Neuronal stem cell (in vitro differentiated cells): ENCODE measurements around the gene THOC6.

ENCODE experiments used
- DNase-seq: peaks from one replicate; pipeline ENCODE4 v3.0.0-alpha.2; 2013; ENCODE audit warnings: low spot score
- H2AFZ ChIP-seq: one replicate; pipeline ENCODE4 v1.6.1; 2013; ENCODE audit warnings: mild to moderate bottlenecking, low read length, inconsistent platforms
- H2AK5ac ChIP-seq: 2 replicates; pipeline ENCODE4 v1.6.1; 2013; ENCODE audit warnings: low read depth, mild to moderate bottlenecking, inconsistent platforms, low read length, moderate library complexity, mixed read lengths
- H2BK120ac ChIP-seq: 2 replicates; pipeline ENCODE4 v1.6.1; 2013; ENCODE audit warnings: low read depth, mild to moderate bottlenecking, inconsistent platforms, low read length, moderate library complexity, mixed read lengths
- H2BK12ac ChIP-seq: one replicate; pipeline ENCODE4 v1.6.1; 2013; ENCODE audit warnings: low read length, inconsistent platforms
- H2BK15ac ChIP-seq: 2 replicates; pipeline ENCODE4 v1.6.1; 2013; ENCODE audit warnings: mild to moderate bottlenecking, low read length, inconsistent platforms, mixed read lengths
- H2BK5ac ChIP-seq: one replicate; pipeline ENCODE4 v1.6.1; 2013; ENCODE audit warnings: inconsistent platforms, mild to moderate bottlenecking, low read length, moderate library complexity
- H3K14ac ChIP-seq: one replicate; pipeline ENCODE4 v1.6.1; 2013; ENCODE audit warnings: low read length, inconsistent platforms
- H3K18ac ChIP-seq: 2 replicates; pipeline ENCODE4 v1.6.1; 2013; ENCODE audit warnings: low read length, inconsistent platforms
- H3K23ac ChIP-seq: 2 replicates; pipeline ENCODE4 v1.6.1; 2013; ENCODE audit warnings: low read depth, mild to moderate bottlenecking, mixed read lengths, low read length, inconsistent platforms; ENCODE audit not compliant: poor library complexity
- H3K27ac ChIP-seq: replicated peaks from 3 replicates; pipeline ENCODE4 v1.5.1; 2013; ENCODE audit warnings: low read length, inconsistent platforms
- H3K27me3 ChIP-seq, 3 experiments: 2 replicates each; pipeline ENCODE4 v1.6.1; 2013; ENCODE audit warnings: low read length in 3 of 3, mild to moderate bottlenecking in 2 of 3, inconsistent platforms in 1 of 3, low read depth in 1 of 3, mixed read lengths in 1 of 3, moderate library complexity in 1 of 3; ENCODE audit not compliant: control insufficient read depth in 3 of 3, insufficient read depth in 3 of 3
- H3K36me3 ChIP-seq, 2 donors: replicated peaks in 1 of 2; 2 replicates each; pipeline ENCODE4 v1.6.1; 2013; ENCODE audit warnings: low read length in 2 of 2; ENCODE audit not compliant: control insufficient read depth in 2 of 2, insufficient read depth in 2 of 2
- H3K4ac ChIP-seq: 2 replicates; pipeline ENCODE4 v1.6.1; 2013; ENCODE audit warnings: inconsistent platforms, mild to moderate bottlenecking, low read length, moderate library complexity
- H3K4me1 ChIP-seq, 2 donors: 1 replicate in 1 of 2; 2 replicates in 1 of 2; pipeline ENCODE4 v1.6.1; 2013; ENCODE audit warnings: low read length in 2 of 2, low read depth in 1 of 2; ENCODE audit not compliant: control insufficient read depth in 2 of 2, insufficient read depth in 1 of 2
- H3K4me2 ChIP-seq: one replicate; pipeline ENCODE4 v1.6.1; 2013; ENCODE audit warnings: mild to moderate bottlenecking, low read length, inconsistent platforms; ENCODE audit not compliant: insufficient read depth, poor library complexity, severe bottlenecking
- H3K4me3 ChIP-seq, 2 donors: 2 replicates each; pipeline ENCODE4 v1.5.1; 2013; ENCODE audit warnings: low read length in 2 of 2, mild to moderate bottlenecking in 2 of 2, inconsistent platforms in 1 of 2, moderate library complexity in 1 of 2
- H3K79me1 ChIP-seq: one replicate; pipeline ENCODE4 v1.6.1; 2013; ENCODE audit warnings: low read depth, mild to moderate bottlenecking, inconsistent platforms, low read length, moderate library complexity
- H3K9ac ChIP-seq: one replicate; pipeline ENCODE4 v1.6.1; 2013; ENCODE audit warnings: mild to moderate bottlenecking, low read depth, low read length, inconsistent platforms; ENCODE audit not compliant: poor library complexity
- H3K9me3 ChIP-seq, 2 donors: replicated peaks in 1 of 2; 2 replicates each; pipeline versions ENCODE3 to v1.6.1; 2013; ENCODE audit warnings: low read length in 2 of 2, mild to moderate bottlenecking in 2 of 2, inconsistent platforms in 1 of 2, low read depth in 1 of 2, mixed read lengths in 1 of 2, moderate library complexity in 1 of 2; ENCODE audit not compliant: control insufficient read depth in 2 of 2, insufficient read depth in 1 of 2
- H4K8ac ChIP-seq: one replicate; pipeline ENCODE4 v1.6.1; 2013; ENCODE audit warnings: low read depth, mild to moderate bottlenecking, inconsistent platforms, low read length, moderate library complexity
- H4K91ac ChIP-seq: one replicate; pipeline ENCODE4 v1.6.1; 2013; ENCODE audit warnings: low read length, low read depth, mild to moderate bottlenecking, inconsistent platforms; ENCODE audit not compliant: poor library complexity
- whole genome bisulfite sequencing, 2 donors: extraction: QIAGEN DNeasy Blood & Tissue Kit; methylation state at CpG; one replicate each; pipeline ENCODE4 v1.1.7; 2013; ENCODE audit warnings: missing lambda C conversion rate in 2 of 2, mixed read lengths in 1 of 2; ENCODE audit not compliant: insufficient read length in 2 of 2, insufficient replicate concordance in 1 of 2; ENCODE audit errors: extremely low coverage in 2 of 2; 5-methylcytosine and 5-hydroxymethylcytosine counted together

THOC6 gene

DNA sequence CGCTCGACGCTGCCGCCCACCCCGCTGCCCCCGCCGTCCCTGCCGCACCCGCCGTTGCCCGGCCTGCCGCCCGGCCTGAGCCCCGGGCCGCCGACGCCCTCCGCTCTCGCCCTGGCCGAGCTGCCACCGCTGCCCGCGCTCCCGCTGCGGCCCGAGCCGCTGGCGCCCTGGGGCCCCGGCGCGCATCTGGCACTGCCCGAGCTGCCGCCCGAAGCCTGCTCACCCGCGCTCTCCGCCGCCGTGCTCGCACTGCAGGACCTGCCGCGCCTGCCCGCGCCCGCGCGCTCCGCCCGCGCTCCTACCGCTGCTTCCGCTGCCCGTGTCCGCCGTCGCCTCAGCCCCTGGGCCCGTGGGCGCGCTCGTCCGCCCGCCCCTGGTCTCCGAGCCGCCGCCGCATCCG, 19.5 kb upstream of the THOC6 start:
- Histone ChIP-seq H2BK15ac (no peak overlapping the region), H3K4ac (no peak overlapping the region), H3K4me2 (peak overlapping the region; percentile 57), H2BK5ac (no peak overlapping the region), H4K91ac (no peak overlapping the region), H3K18ac (no peak overlapping the region), H2AK5ac (no peak overlapping the region), H3K36me3 (no peaks in the 10 kb centered on the region), H3K23ac (no peak overlapping the region), H3K79me1 (no peaks in the 10 kb centered on the region), H4K8ac (no peak overlapping the region), H3K4me1 (peaks cover 12 to 16% of the 10 kb centered on the region in 2 donors), H3K4me3 (peak overlapping the region; percentile 32 to 56), H2AFZ (no peak overlapping the region), H3K14ac (no peak overlapping the region), H3K27me3 (peaks cover 22 to 58% (median 49%) of the 10 kb centered on the region in 3 experiments), H3K9me3 (no peaks in the 10 kb centered on the region), H3K9ac (no peak overlapping the region), H3K27ac (no peak overlapping the region), H2BK120ac (no peak overlapping the region), H2BK12ac (no peak overlapping the region)
- no CpG with 5 or more reads among the region's 67 CpGs for WGBS, 2 donors
- no peak for DNase-seq

DNA sequence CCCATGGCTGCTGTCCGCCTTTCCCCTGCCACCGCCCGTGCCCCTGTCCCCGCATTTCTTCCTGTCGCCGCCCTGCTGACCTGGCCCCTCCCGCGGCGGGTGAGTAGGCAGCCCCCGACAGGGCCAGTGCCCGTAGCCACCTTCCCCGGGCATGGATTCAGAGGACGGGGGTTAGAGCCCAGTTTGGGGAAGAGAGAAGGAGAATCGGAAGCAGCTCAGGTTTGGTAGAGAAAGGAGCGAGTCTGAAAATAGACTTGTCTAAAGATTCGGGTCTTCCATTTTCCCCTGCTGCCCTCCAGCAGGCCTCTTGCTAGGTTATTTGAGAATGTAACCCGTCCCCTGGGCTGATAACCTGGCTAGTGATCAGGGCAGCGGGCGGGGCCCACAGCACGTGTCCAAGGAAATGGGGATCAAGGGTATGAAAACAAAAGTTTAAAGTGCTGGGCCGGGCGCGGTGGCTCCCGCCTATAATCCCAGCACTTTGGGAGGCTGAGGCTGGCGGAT, 19.0 kb upstream of the THOC6 start:
- no peak overlapping the region for H3K14ac ChIP-seq
- no peak overlapping the region for H2BK15ac ChIP-seq
- H3K9ac ChIP-seq = no peak overlapping the region
- DNase-seq = no peak
- no peak overlapping the region for H3K18ac ChIP-seq
- H2AK5ac ChIP-seq = no peak overlapping the region
- no peaks in the 10 kb centered on the region for H3K9me3 ChIP-seq
- no peak overlapping the region for H4K91ac ChIP-seq
- peak overlapping the region; percentile 56 for H2AFZ ChIP-seq
- no peaks in the 10 kb centered on the region for H3K36me3 ChIP-seq
- WGBS, 2 donors = no CpG with 5 or more reads among the region's 25 CpGs
- no peak overlapping the region for H2BK12ac ChIP-seq
- H3K23ac ChIP-seq = no peak overlapping the region
- no peak overlapping the region for H2BK5ac ChIP-seq
- no peak overlapping the region for H3K27ac ChIP-seq
- no peak overlapping the region for H3K4ac ChIP-seq
- no peak overlapping the region for H3K4me2 ChIP-seq
- H3K4me1 ChIP-seq = peaks cover 15 to 20% of the 10 kb centered on the region in 2 donors
- H3K27me3 ChIP-seq = peaks cover 22 to 58% (median 54%) of the 10 kb centered on the region in 3 experiments
- no peak overlapping the region for H2BK120ac ChIP-seq
- H3K4me3 ChIP-seq = peak overlapping the region in 1 of 2 donors; percentile 31
- no peaks in the 10 kb centered on the region for H3K79me1 ChIP-seq
- no peak overlapping the region for H4K8ac ChIP-seq

DNA sequence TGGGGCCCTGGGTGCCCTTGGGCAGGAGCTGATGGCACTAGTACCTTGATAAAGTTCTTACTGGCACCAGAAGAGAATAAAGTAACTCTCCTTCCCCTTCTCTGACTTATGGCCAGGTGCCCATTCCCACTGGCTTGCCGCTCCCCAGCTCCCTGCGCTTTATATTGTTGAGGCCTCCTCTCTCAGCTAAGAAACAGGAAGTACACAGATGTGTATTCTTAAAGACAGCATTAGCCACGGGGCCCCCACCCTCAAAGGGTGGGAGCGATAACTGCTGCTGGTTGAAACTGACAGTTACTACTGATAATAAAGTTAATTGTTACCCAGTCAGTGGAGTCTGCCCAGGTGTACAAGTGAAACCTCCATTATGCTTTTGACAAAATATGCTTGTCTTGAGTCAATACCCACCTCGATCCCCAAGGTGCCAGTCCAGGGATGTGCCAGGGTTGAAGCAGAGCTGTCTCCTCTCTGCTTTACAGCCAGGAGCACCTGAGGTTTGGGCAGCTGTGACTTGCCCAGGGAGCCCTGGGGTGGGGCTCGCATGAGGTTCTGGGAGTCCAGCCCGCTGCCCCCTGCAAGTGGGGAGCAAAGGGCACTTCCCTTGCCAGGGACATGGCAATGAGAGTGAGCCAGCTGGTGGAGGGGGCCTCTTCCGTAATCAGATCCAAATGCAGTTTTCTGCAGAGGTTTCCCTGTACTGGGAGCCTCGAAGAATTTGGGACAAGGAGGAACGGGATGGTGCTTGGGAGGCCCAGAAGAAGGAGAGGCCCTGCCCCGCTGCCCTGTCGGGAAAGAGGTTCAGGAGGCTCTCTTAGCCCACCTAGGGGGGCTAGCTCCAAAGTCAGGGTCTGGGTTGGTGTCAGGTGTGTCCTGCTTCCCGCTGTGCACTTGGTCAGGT, 16.5 kb upstream of the THOC6 start:
- Histone ChIP-seq H3K23ac (peak overlapping the region; percentile 85), H3K79me1 (no peaks in the 10 kb centered on the region), H2BK5ac (no peak overlapping the region), H3K27me3 (peaks cover 24 to 68% (median 60%) of the 10 kb centered on the region in 3 experiments), H3K9me3 (no peaks in the 10 kb centered on the region), H2BK15ac (no peak overlapping the region), H3K36me3 (no peaks in the 10 kb centered on the region), H3K4me1 (peaks cover 17 to 25% of the 10 kb centered on the region in 2 donors), H3K18ac (peak overlapping the region; percentile 30), H3K4ac (no peak overlapping the region), H2AK5ac (no peak overlapping the region), H4K8ac (no peak overlapping the region), H3K27ac (no peak overlapping the region), H2BK120ac (no peak overlapping the region), H4K91ac (no peak overlapping the region), H3K4me2 (no peak overlapping the region), H3K9ac (peak overlapping the region; percentile 36), H2AFZ (peak overlapping the region; percentile 58), H2BK12ac (peak overlapping the region; percentile 59), H3K4me3 (no peak overlapping the region), H3K14ac (peak overlapping the region; percentile 26)
- no CpG with 5 or more reads among the region's 13 CpGs for WGBS, 2 donors
- no peak for DNase-seq

DNA sequence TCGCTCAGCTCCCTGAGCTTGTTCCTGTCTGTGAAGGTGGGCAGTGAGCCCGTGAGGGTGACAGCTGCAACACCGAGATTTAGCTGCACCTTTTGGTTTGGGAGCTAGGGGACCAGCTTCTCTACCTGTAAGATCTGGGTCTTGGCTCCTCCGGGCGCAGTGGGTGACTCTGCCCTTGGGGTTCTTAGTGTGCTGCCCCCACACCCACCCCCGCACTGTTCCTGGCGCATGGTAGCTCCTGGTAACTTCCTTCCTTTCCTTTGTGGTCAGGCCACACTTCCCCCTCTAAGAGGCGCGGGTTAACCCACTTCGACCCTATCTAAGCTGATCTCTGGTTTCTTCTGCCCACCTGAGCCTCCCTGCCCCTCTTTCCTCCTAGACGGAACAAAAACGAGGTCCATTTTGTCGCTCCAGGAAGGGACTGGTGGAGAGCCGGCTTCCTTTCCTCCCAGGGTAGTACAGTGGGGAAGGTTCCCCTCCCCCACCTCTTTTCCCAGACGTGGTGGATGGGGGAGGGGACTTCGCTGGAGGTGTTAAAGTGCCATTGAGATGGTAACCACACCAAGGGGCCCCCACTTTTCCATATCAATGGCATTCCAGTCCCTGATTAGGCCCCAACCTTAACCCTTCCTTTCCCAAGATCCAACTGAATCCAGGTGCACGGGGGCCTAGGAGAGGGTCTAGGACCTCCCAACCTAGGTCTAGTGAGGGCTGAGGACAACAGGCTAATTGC, 15.7 kb upstream of the THOC6 start:
- Histone ChIP-seq H2BK12ac (peak overlapping the region; percentile 59), H2AFZ (peak overlapping the region; percentile 58), H3K4me2 (no peak overlapping the region), H3K4me1 (peaks cover 19 to 25% of the 10 kb centered on the region in 2 donors), H2BK15ac (no peak overlapping the region), H3K4me3 (no peak overlapping the region), H3K27ac (no peak overlapping the region), H2AK5ac (no peak overlapping the region), H3K9me3 (no peaks in the 10 kb centered on the region), H3K23ac (no peak overlapping the region), H4K8ac (no peak overlapping the region), H2BK5ac (no peak overlapping the region), H3K18ac (peak overlapping the region; percentile 30), H3K4ac (no peak overlapping the region), H4K91ac (no peak overlapping the region), H3K27me3 (peaks cover 26 to 76% (median 68%) of the 10 kb centered on the region in 3 experiments), H3K14ac (peak overlapping the region; percentile 26), H3K36me3 (no peaks in the 10 kb centered on the region), H3K9ac (peak overlapping the region; percentile 36), H3K79me1 (no peaks in the 10 kb centered on the region), H2BK120ac (no peak overlapping the region)
- no peak for DNase-seq
- no CpG with 5 or more reads among the region's 17 CpGs for WGBS, 2 donors
